Upper lobe of left lung (tissue), 6 donors: ENCODE measurements around the gene SFTPA2. TPM values are rescaled to one million over a fixed set of nuclear protein-coding genes. Genes with fewer than 3 reads are reported as not detected.

ENCODE experiments used
- ATAC-seq, 2 donors: fragments of 200-7000 bp; cut with Tn5 transposase; one replicate each; pipeline ENCODE4 v1.9.1; 2022; ENCODE audit warnings: mild to moderate bottlenecking in 2 of 2, moderate library complexity in 2 of 2; ENCODE audit not compliant: low FRiP score in 2 of 2
- DNase-seq, 2 donors: peaks; one replicate each; pipeline ENCODE4 v3.0.0-alpha.2; 2019 to 2020
- H3K27ac ChIP-seq, 4 donors: fragments of 200-600 bp; sonication (generic); one replicate each; pipeline ENCODE4 v1.5.1; 2016 to 2019
- H3K27me3 ChIP-seq, 4 donors: fragments of 200-600 bp; sonication (generic); one replicate each; pipeline ENCODE4 v1.5.1; 2017 to 2019
- H3K36me3 ChIP-seq, 4 donors: fragments of 200-600 bp; sonication (generic); one replicate each; pipeline ENCODE4 v1.5.1; 2016 to 2019
- H3K4me1 ChIP-seq, 4 donors: fragments of 200-600 bp; sonication (generic); one replicate each; pipeline ENCODE4 v1.5.1; 2018 to 2019
- H3K4me3 ChIP-seq, 4 donors: fragments of 200-600 bp; sonication (generic); one replicate each; pipeline ENCODE4 v1.5.1; 2017 to 2019; ENCODE audit warnings: mild to moderate bottlenecking in 2 of 4, moderate library complexity in 1 of 4
- H3K9me3 ChIP-seq, 4 donors: fragments of 200-600 bp; sonication (generic); one replicate each; pipeline ENCODE4 v1.5.1; 2018 to 2019
- EP300 ChIP-seq, 4 donors: sonication (generic); formaldehyde crosslinking; IDR thresholded peaks; one replicate each; pipeline ENCODE4 v1.5.1; 2017; ENCODE audit warnings: antibody characterized with exemption in 4 of 4, control low read depth in 2 of 4
- POLR2A ChIP-seq, 4 donors: fragments of 450-650 bp; IDR thresholded peaks; one replicate each; pipeline ENCODE4 v1.5.1; 2016 to 2017; ENCODE audit warnings: antibody characterized with exemption in 4 of 4, mild to moderate bottlenecking in 2 of 4
- POLR2AphosphoS5 ChIP-seq, 2 donors: sonication (generic); formaldehyde crosslinking; IDR thresholded peaks; one replicate each; pipeline ENCODE4 v1.5.1; 2017; ENCODE audit warnings: antibody characterized with exemption in 2 of 2
- WGBS, 2 donors: methylation state at CpG; one replicate each; pipeline ENCODE4 v1.1.5; 2017 to 2018; 5-methylcytosine and 5-hydroxymethylcytosine counted together
- total RNA-seq, 6 donors: library from RNA; depleted of rRNA in 4 of 6; stranded (reverse); fragments of >200 nt in 4 of 6; gene quantifications; one replicate each; pipeline versions ENCODE4 v1.1.0 to v1.2.1, GENCODE V29; 2016 to 2021
- TF ChIP-seq, protein P1 (sequence below), 6 experiments: fragments of 450-650 bp in 4 of 6; fragments of 200-600 bp in 2 of 6; sonication (generic) in 2 of 6; IDR thresholded peaks; one replicate each; pipeline ENCODE4 v1.5.1; 2016 to 2019; ENCODE audit warnings: antibody characterized with exemption in 6 of 6
- donor health status: DM: no; HTN: no; CAD: no; lungs with moderate emphysema.
- donor health status: DM: no; HTN: yes; CAD: no; lungs with severe emphysema.

SFTPA2 gene
- total RNA-seq, result over 10,000 TPM in 4 of 6 donors, 1,000 to 10,000 TPM in 2; 9,072 to 22,500 (median 12,135) TPM

DNA sequence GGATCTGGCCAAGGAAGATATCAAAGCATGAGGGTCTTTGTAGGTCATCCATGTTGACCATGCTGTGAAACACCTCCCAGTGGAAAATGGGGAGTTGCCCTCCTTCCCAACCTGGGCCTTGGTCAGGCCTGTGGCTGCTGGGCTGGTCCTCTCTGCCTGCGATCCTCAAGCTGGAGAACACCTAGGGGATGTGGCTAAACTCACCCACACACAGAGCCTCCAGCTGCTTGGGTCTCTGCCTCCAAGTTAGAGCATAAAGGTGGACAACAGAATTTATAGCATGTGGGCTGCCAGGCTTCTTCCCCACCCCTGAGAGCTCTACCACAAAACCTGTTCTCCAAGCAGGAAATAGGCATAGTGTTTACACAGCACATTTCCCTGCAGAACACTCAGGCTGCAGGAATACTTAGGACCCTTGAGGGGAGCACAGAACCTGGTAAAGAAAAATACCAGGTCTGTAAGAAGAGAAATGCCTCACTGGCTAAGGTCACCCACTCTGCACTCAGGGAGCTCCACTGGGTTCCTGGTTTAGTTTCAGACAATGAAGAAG is at the start of gene SFTPA2:
SFTPA2 (minus strand) TSS at position 248 of the 550 bp plus-strand sequence. CDS start 924 bp downstream, outside the sequence.
- ATAC-seq (peak in 1 of 2 donors; percentile 55), DNase-seq (peak in 1 of 2 donors; percentile 59)
- TF ChIP-seq POLR2A (IDR thresholded peaks at IDR 0.05), result peak in 2 of 4 donors; percentile 60 to 94
- TF ChIP-seq EP300 (IDR thresholded peaks at IDR 0.05), result peak in 1 of 4 donors; percentile 91
- TF ChIP-seq, protein P1, sequence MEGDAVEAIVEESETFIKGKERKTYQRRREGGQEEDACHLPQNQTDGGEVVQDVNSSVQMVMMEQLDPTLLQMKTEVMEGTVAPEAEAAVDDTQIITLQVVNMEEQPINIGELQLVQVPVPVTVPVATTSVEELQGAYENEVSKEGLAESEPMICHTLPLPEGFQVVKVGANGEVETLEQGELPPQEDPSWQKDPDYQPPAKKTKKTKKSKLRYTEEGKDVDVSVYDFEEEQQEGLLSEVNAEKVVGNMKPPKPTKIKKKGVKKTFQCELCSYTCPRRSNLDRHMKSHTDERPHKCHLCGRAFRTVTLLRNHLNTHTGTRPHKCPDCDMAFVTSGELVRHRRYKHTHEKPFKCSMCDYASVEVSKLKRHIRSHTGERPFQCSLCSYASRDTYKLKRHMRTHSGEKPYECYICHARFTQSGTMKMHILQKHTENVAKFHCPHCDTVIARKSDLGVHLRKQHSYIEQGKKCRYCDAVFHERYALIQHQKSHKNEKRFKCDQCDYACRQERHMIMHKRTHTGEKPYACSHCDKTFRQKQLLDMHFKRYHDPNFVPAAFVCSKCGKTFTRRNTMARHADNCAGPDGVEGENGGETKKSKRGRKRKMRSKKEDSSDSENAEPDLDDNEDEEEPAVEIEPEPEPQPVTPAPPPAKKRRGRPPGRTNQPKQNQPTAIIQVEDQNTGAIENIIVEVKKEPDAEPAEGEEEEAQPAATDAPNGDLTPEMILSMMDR (IDR thresholded peaks at IDR 0.05), result no peak
- peak in 1 of 2 donors; percentile 34 for TF ChIP-seq POLR2AphosphoS5 (IDR thresholded peaks at IDR 0.05)
- Histone ChIP-seq H3K4me3 (peak within 1 kb of the TSS in 3 of 4 donors; percentile 39 to 48 (median 47)), H3K4me1 (peaks cover 0 to 13% (median 6%) of the 10 kb centered on the region in 4 donors), H3K27me3 (no peaks in the 10 kb centered on the region), H3K27ac (peak within 1 kb of the TSS in 3 of 4 donors; percentile 18 to 83 (median 63)), H3K9me3 (no peaks in the 10 kb centered on the region), H3K36me3 (no peaks in the 10 kb centered on the region)
- 82% methylated on average over 1 of the region's 1 CpG; no CpG with 5 or more reads in 1 of the 2 donors for WGBS, 2 donors

DNA sequence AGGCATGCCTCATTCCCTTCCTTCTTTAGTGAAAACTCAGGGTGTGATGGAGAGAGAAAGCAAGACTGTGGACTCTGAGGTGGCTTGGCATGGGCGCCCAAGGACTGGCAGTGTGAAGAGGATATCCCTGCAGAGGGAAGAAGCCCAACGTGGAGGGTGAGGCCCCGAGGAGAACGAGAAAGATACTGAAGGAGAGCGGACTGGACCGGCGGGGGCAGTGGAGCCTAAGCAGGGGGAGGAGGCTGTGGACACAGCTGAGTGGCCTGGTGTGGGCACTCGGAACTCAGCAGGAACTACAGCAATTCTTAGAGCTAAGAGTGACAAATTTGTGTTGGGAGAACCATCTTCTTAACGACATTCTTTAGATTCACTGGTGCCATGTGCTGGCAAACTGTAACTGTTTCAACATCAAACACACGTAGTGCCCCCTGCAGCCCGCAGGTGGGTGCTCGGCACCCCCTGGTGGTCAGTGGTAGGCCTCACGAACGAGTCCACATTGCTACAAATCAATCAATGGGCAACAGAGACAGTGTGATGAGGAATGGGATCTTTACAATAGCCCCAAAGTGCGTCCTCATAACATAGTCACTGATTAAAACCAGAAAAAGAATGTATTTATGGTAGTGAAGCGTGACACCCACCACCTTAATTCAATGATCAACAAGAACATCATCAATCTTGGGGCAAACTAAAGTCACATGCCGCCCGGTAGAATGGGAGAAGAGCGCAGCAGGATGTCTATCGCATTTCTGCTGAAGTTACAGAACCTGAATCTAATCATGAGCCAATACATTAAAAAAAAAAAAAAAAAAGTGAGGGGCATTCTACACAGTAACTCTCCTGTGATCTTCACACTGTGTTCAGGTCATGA is 48.5 kb upstream of the SFTPA2 start:
- H3K27me3 ChIP-seq, result no peaks in the 10 kb centered on the region
- TF ChIP-seq, protein P1 (IDR thresholded peaks at IDR 0.05), result peak; percentile 21 to 79 (median 52)
- TF ChIP-seq POLR2A (IDR thresholded peaks at IDR 0.05), result no peak
- TF ChIP-seq POLR2AphosphoS5 (IDR thresholded peaks at IDR 0.05), result no peak
- peaks cover 0 to 19% (median 5%) of the 10 kb centered on the region in 4 donors for H3K4me1 ChIP-seq
- H3K27ac ChIP-seq, result no peak overlapping the region
- DNase-seq (peak; percentile 53 to 82), ATAC-seq (peak in 1 of 2 donors; percentile 31)
- 58 to 59% methylated on average over 19 to 20 of the region's 20 CpGs for WGBS, 2 donors
- H3K4me3 ChIP-seq, result no peak overlapping the region
- H3K9me3 ChIP-seq, result no peaks in the 10 kb centered on the region
- H3K36me3 ChIP-seq, result no peaks in the 10 kb centered on the region

DNA sequence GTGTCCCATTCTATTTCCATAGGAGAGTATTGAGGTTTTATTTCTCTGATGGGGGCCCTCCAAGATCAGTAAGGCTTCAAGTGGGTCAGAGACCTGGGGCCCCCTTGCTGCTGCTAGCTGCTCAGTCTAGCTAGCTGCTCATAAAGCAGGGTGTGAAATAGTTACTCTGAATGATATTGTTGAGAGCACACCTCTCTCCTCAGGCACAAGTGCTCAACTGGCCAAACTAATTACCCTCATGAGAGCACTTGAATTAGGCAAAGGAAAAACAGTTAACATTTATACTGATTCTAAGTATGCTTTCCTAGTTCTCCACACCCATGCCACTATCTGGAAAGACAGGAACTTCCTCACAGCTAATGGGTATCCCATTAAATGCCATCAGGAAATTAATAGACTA is 45.1 kb upstream of the SFTPA2 start:
- peak overlapping the region in 1 of 4 donors; percentile 36 for H3K27ac ChIP-seq
- DNase-seq (no peak), ATAC-seq (no peak)
- no peaks in the 10 kb centered on the region for H3K9me3 ChIP-seq
- H3K4me1 ChIP-seq, result peaks cover 0 to 19% (median 5%) of the 10 kb centered on the region in 4 donors
- no peak overlapping the region for H3K4me3 ChIP-seq
- no peaks in the 10 kb centered on the region for H3K36me3 ChIP-seq
- TF ChIP-seq POLR2A (IDR thresholded peaks at IDR 0.05) (no peak), POLR2AphosphoS5 (IDR thresholded peaks at IDR 0.05) (no peak), EP300 (IDR thresholded peaks at IDR 0.05) (no peak)
- TF ChIP-seq, protein P1 (IDR thresholded peaks at IDR 0.05), result no peak
- no peaks in the 10 kb centered on the region for H3K27me3 ChIP-seq

DNA sequence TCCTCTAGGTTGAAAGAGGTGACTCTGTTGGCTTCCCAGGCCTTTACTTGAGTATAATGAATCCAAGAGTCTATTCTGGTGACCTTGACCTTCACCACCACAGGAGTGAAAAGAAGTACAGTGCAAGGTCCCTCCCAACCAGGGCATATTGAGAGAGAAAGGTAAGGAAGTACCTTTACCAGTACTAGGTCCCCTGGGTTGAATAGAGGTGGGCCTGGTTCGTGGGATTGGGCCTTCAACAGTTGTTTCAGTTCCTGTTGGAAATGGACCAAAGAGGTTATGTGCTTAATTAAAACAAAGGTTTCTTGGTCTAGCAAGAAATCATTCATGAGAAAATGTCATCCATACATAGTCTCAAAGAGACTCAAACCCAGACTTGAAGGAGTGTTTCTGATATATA is 44.1 kb upstream of the SFTPA2 start:
- 50 to 67% methylated on average over 1 of the region's 1 CpG for WGBS, 2 donors
- no peak for DNase-seq
- no peak overlapping the region for H3K27ac ChIP-seq

More for the DNA sequence above, 44.1 kb upstream of the SFTPA2 start:
- H3K4me1 ChIP-seq, result peaks cover 0 to 19% (median 5%) of the 10 kb centered on the region in 4 donors
- no peak overlapping the region for H3K4me3 ChIP-seq
- TF ChIP-seq POLR2AphosphoS5 (IDR thresholded peaks at IDR 0.05), result no peak
- TF ChIP-seq, protein P1 (IDR thresholded peaks at IDR 0.05), result no peak
- no peak for TF ChIP-seq EP300 (IDR thresholded peaks at IDR 0.05)
- no peak for TF ChIP-seq POLR2A (IDR thresholded peaks at IDR 0.05)
- no peaks in the 10 kb centered on the region for H3K27me3 ChIP-seq
- H3K9me3 ChIP-seq, result no peaks in the 10 kb centered on the region
- ATAC-seq, result no peak
- H3K36me3 ChIP-seq, result no peaks in the 10 kb centered on the region
